Hepatocyte (in vitro differentiated cells): ENCODE results near the gene OSBPL5. TPM values are rescaled to one million over a fixed set of nuclear protein-coding genes. Genes with fewer than 3 reads are reported as not detected.

Experiments
- DNase-seq: peaks from one replicate; pipeline ENCODE4 v3.0.0-alpha.2; 2016; ENCODE audit warnings: low spot score
- H2AFZ ChIP-seq: fragments of 200-600 bp; sonication (generic); 2 replicates; pipeline ENCODE4 v1.6.0; 2016; ENCODE audit warnings: antibody characterized with exemption, mild to moderate bottlenecking
- H3K27ac ChIP-seq: fragments of 200-600 bp; sonication (generic); 2 replicates; pipeline ENCODE4 v1.5.1; 2016; ENCODE audit warnings: mild to moderate bottlenecking
- H3K27me3 ChIP-seq: fragments of 200-600 bp; sonication (generic); 2 replicates; pipeline ENCODE4 v1.6.1; 2016
- H3K36me3 ChIP-seq: fragments of 200-600 bp; sonication (generic); replicated peaks from 2 replicates; pipeline ENCODE4 v1.5.1; 2016; ENCODE audit warnings: low read depth; ENCODE audit not compliant: insufficient read depth
- H3K4me1 ChIP-seq: fragments of 200-600 bp; sonication (generic); 2 replicates; pipeline ENCODE4 v1.5.1; 2016; ENCODE audit warnings: mild to moderate bottlenecking, moderate library complexity; ENCODE audit not compliant: insufficient read depth
- H3K4me2 ChIP-seq: fragments of 200-600 bp; sonication (generic); 2 replicates; pipeline ENCODE4 v1.6.0; 2016
- H3K4me3 ChIP-seq: fragments of 200-600 bp; sonication (generic); 2 replicates; pipeline ENCODE4 v1.5.1; 2016; ENCODE audit warnings: mild to moderate bottlenecking
- H3K79me2 ChIP-seq: fragments of 200-600 bp; sonication (generic); 2 replicates; pipeline ENCODE4 v1.6.0; 2017; ENCODE audit warnings: mild to moderate bottlenecking
- H3K9me2 ChIP-seq: fragments of 200-600 bp; sonication (generic); replicated peaks from 2 replicates; pipeline ENCODE4 v1.6.0; 2017; ENCODE audit warnings: mild to moderate bottlenecking; ENCODE audit not compliant: insufficient read depth
- H3K9me3 ChIP-seq: fragments of 200-600 bp; sonication (generic); 2 replicates; pipeline ENCODE4 v1.5.1; 2016; ENCODE audit warnings: low read depth, mild to moderate bottlenecking
- H4K20me1 ChIP-seq: fragments of 200-600 bp; sonication (generic); 2 replicates; pipeline ENCODE4 v1.6.0; 2016; ENCODE audit warnings: mild to moderate bottlenecking; ENCODE audit not compliant: insufficient read depth, poor library complexity, severe bottlenecking
- EZH2 ChIP-seq: fragments of 200-600 bp; sonication (generic); IDR thresholded peaks from 2 replicates; pipeline ENCODE4 v1.6.1; 2016; ENCODE audit warnings: antibody characterized with exemption, mild to moderate bottlenecking, borderline replicate concordance
- EZH2phosphoT487 ChIP-seq: fragments of 200-600 bp; sonication (generic); IDR thresholded peaks from one replicate; pipeline ENCODE4 v1.6.1; 2018; ENCODE audit warnings: antibody characterized with exemption, mild to moderate bottlenecking, low read depth, moderate library complexity; ENCODE audit not compliant: unreplicated experiment, severe bottlenecking
- WGBS: methylation state at CpG from one replicate; pipeline ENCODE4 v1.1.6; 2016; ENCODE audit warnings: low lambda C conversion rate; ENCODE audit errors: missing lambda C conversion rate; 5-methylcytosine and 5-hydroxymethylcytosine counted together
- polyA plus RNA-seq: library from polyadenylated mRNA; unstranded; fragments of >200 nt; fragmentation: Nextera tagmentation; extraction: Ambion mirVana; gene quantifications from 2 replicates; pipeline ENCODE4 v1.2.1, GENCODE V29; 2016
- total RNA-seq: library from RNA; depleted of rRNA; stranded (reverse); fragments of >200 nt; gene quantifications from 2 replicates; pipeline ENCODE4 v1.2.3, GENCODE V29; 2014
- TF ChIP-seq, protein P1 (sequence below): fragments of 200-600 bp; sonication (generic); IDR thresholded peaks from 2 replicates; pipeline ENCODE4 v1.5.1; 2016; ENCODE audit warnings: antibody characterized with exemption, mild to moderate bottlenecking; ENCODE audit not compliant: poor library complexity

Gene OSBPL5
- total and polyA plus RNA-seq, 2 experiments from 2014 or later = 9.0 to 12.5 TPM

DNA sequence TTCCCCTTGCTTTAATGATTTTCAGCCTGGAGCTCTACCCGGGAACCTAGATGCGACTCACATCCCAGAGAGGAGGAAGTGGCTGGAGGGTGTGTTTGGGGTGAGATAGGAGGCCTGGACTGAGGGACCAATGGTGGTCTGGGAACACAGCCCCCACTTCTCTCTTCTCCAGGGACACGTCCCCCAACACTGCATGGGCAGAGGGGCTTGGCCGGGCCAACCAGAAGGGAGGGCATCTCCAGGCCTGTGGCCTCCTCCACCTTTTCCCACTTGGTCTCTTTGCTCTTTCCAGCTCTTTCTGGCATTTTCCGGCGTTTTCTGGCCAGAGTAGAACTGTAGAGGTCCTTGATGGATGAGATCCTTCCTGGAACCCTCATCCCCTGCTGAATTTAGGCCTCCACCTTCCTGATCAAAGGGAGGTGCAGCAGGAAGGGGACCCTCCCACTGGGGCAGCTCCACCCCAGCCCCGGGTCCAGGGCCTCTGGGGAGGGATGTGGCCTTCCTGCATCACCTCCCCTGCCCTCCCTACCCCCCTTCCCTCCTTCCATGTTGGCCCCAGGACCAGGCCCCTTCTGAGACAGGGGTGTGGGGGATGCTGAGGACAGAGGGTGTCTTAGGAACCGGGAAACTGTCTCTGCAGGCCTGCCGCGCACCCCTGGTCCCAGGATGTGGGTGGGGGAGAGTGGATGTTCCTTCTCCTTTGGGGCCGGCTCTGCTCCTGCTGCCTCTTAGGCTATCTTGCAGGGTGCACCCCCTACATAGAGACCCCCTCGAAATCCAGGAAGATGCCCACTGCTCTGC, 29.1 kb upstream of the OSBPL5 start:
- TF ChIP-seq, protein P1, sequence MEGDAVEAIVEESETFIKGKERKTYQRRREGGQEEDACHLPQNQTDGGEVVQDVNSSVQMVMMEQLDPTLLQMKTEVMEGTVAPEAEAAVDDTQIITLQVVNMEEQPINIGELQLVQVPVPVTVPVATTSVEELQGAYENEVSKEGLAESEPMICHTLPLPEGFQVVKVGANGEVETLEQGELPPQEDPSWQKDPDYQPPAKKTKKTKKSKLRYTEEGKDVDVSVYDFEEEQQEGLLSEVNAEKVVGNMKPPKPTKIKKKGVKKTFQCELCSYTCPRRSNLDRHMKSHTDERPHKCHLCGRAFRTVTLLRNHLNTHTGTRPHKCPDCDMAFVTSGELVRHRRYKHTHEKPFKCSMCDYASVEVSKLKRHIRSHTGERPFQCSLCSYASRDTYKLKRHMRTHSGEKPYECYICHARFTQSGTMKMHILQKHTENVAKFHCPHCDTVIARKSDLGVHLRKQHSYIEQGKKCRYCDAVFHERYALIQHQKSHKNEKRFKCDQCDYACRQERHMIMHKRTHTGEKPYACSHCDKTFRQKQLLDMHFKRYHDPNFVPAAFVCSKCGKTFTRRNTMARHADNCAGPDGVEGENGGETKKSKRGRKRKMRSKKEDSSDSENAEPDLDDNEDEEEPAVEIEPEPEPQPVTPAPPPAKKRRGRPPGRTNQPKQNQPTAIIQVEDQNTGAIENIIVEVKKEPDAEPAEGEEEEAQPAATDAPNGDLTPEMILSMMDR = no peak
- TF ChIP-seq EZH2phosphoT487 (no peak), EZH2 (no peak)
- 84% methylated on average over 12 of the region's 12 CpGs for WGBS

DNA sequence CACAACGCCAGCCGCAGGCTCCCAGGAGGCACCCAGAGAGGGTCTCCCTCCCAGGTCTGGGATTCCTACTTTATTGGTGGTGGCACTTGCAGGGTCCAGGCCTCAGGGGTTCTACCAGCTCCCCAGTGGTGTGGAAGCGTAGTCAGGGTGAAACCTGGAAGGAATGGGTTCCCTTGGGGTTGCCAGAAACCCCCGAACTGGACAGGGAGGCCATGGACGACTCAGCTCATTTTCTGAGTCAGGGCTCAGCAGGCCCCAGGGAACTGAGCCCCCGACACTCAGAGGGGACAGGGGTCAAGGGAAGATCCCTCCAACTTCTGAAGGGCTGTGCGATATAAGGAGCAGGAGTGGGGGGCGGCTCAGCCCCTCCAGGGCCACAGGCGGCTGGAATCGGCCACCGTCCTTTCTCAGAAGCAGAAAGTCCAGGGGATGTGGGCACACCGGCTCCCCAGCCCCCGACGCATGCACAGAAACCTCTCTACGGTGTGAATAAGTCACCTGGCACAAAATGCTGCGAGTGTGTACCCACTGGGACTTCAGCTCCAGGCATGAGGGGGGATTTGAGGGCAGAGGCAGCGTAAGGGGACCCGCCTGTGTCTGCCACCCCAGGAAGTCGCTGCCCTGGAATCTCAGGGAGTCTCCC, 28.4 kb upstream of the OSBPL5 start:
- H3K9me3 ChIP-seq = no peaks in the 10 kb centered on the region
- no peak overlapping the region for H2AFZ ChIP-seq
- H3K4me3 ChIP-seq = no peak overlapping the region
- no peak overlapping the region for H3K27ac ChIP-seq
- no peak for DNase-seq
- H3K4me1 ChIP-seq = no peaks in the 10 kb centered on the region
- no peaks in the 10 kb centered on the region for H3K9me2 ChIP-seq
- 85% methylated on average over 19 of the region's 19 CpGs for WGBS
- H4K20me1 ChIP-seq = no peaks in the 10 kb centered on the region
- H3K36me3 ChIP-seq = no peaks in the 10 kb centered on the region
- no peaks in the 10 kb centered on the region for H3K79me2 ChIP-seq
- no peak for TF ChIP-seq EZH2phosphoT487
- TF ChIP-seq EZH2 = no peak
- TF ChIP-seq, protein P1 = no peak
- no peak overlapping the region for H3K4me2 ChIP-seq
- H3K27me3 ChIP-seq = no peaks in the 10 kb centered on the region

More for the DNA sequence above, 29.1 kb upstream of the OSBPL5 start:
- Histone ChIP-seq H3K9me3 (no peaks in the 10 kb centered on the region), H3K27ac (no peak overlapping the region), H2AFZ (no peak overlapping the region), H3K36me3 (no peaks in the 10 kb centered on the region), H4K20me1 (no peaks in the 10 kb centered on the region), H3K79me2 (no peaks in the 10 kb centered on the region), H3K4me3 (no peak overlapping the region), H3K27me3 (no peaks in the 10 kb centered on the region), H3K4me1 (no peaks in the 10 kb centered on the region), H3K9me2 (no peaks in the 10 kb centered on the region), H3K4me2 (no peak overlapping the region)
- no peak for DNase-seq

DNA sequence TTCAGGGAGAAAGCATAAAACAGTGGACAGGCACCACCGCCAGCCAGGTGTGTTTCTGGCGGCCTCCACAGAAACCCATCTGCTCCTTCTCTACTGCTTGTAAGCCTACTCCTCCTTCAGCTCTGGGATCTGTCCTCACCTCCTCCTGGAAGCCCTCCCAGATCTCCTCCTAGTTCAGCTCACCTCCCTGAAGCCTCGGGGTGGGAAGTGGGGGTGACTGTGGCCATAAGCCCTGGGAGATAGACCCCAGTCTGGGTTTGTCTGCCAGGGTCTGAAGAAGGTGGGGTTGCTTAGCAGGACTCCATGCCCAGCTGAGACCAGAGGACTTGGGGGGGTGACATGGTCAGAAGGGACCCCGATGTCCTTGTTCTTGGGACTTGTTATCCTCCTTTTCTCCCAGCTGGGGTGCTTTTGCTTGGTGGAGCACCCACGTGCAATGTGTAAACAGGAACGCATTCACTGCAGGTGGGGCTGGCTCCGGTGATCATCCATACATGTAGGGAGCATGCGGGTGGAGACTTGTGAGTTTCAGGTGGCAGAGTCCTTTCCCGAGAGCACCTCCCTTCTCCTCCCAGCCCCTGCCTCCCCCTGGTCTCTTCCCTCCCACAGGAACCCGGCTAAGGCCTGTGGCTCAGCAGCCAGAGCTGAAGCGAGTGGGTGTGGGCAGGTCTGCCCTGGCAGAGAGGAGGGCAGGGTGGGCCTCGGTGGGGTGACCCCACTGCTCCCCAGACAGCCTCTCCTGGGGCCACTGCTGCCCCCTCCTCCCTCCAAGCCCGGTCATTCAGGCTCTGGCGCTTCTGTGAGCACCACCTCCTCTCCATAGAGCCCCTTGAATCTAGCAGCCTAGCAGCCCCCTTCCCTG, 27.6 kb upstream of the OSBPL5 start:
- 89% methylated on average over 12 of the region's 14 CpGs for WGBS
- DNase-seq = no peak
- Histone ChIP-seq H3K79me2 (no peaks in the 10 kb centered on the region), H3K9me2 (no peaks in the 10 kb centered on the region), H3K36me3 (no peaks in the 10 kb centered on the region), H2AFZ (no peak overlapping the region), H3K4me3 (no peak overlapping the region), H3K9me3 (no peaks in the 10 kb centered on the region), H3K27me3 (no peaks in the 10 kb centered on the region), H3K4me1 (no peaks in the 10 kb centered on the region), H4K20me1 (no peaks in the 10 kb centered on the region), H3K27ac (no peak overlapping the region), H3K4me2 (no peak overlapping the region)
- TF ChIP-seq EZH2 (no peak), EZH2phosphoT487 (no peak)
- TF ChIP-seq, protein P1 = no peak
